GM10266 (cell line): ENCODE data around the gene CERS1.

Source experiments
- DNase-seq: peaks from one replicate; pipeline ENCODE4 v3.0.0; 2012; ENCODE audit errors: extremely low spot score
- CTCF ChIP-seq: IDR thresholded peaks from 2 replicates; pipeline ENCODE4 v1.5.1; 2012; ENCODE audit warnings: mild to moderate bottlenecking, low read depth; ENCODE audit not compliant: control insufficient read depth, insufficient read depth; ENCODE audit errors: missing control alignments

The CERS1 gene

GRCh38 chr19:18828786-18829185 lies 67.2 kb downstream of the CERS1 start:
- no peak for TF ChIP-seq CTCF
- DNase-seq, result no peak
